GM21528 (cell line): ENCODE measurements around the gene TGFBR2.
A peak's percentile ranks its signal among the peaks of the same experiment; 100 is the strongest.
"Not testable (repeated sequence)": the region's sequence is repeated elsewhere in the genome, so short reads cannot be mapped to it uniquely, and the experiment has no call there.

ENCODE experiments used
- ATAC-seq: cut with Tn5 transposase; IDR thresholded peaks from one replicate; pipeline ENCODE4 v1.9.1; 2021; ENCODE audit warnings: mild to moderate bottlenecking, moderate library complexity; ENCODE audit not compliant: unreplicated experiment, low FRiP score

TGFBR2 gene

DNA sequence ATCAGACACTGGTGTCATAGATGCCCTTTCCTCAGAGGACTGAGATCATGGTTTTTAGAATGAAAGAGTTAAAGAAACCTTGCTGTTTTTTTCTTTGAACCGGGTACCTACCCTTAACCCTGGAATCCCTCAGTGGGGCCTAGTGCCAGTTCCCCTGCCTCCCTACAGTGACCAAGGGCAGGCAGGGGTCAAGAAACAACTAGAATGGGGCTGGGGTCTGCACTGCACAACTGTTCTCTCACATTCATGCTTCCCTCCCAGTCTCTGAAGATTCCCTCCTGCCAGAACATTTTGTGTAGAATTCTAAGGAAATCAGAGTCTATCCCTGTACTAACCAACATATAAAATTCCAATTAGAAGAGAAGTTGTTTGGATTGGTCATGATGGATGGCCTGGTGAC, 47.9 kb downstream of the TGFBR2 start:
- ATAC-seq = no peak

DNA sequence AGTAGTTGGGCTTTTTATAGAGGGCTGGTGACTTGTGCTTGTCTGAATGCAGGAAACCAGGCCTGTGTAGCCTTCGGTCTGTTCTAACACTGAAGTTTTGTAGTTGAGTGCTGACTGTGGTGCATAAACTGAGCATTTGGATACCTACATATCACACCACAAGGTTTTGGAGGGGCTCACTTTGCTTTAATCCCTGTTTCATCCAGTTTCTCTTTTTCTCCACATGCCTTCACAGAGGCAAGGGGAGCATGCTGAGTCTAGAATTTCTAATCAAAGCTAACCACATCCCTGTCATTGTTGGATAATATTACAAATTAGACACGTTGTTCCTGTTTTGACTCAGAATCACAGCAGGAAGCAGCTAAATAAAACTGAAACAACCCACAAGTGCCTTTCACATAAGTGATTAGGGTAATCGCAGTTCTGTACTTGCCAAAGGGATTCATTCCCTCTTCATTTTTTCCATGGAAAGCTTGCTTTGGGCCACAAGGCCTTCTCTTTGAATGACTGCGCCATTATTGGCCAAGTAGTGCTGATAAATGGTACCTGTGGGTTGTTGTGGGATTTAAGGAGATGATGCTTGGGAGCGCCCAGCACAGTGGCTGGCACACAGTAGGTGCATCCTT, 48.9 kb downstream of the TGFBR2 start:
- ATAC-seq = peak; percentile 32

DNA sequence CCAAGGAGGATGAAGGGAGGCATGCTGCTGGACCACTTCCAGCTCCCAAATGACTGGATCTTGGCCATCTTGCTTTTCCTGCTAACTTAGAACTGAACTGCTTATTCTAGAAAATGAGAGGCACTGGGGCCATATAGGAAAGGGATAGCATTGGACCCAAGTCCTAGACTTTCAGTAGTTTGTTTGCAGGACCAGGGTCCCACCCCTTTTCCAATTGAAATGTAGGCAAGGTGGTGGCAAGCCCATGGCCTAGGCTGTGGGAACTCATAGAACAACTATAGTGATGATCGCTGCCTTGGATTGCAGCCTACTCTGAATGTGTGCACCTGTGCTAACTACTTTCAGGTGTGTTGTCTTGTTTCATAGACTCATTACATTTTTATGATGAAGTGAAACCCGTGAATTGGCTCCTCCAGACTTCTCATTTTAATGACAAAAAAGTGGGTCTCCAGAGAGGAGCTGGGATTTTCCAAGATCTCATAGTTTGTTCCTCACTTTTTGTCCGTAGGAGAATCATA, 50.3 kb downstream of the TGFBR2 start:
- no peak for ATAC-seq

DNA sequence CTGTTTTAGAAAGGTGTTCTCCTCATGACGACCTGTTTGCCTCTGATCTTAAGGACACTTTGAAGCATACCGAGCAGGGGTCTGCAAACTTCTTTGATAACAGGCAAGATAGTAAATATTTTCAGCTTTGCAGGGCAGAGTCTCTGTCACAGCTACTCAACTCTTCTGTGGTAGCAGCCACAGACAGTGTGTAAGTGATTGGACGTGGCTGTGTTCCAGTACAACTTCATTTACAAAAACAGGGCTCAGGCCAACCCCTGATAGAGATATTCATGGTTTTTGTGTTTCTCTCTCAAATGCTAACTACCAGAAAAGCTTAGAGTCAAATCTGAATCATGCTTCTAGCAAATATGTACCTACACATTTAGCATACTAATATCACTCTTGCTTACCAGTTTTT, 51.5 kb downstream of the TGFBR2 start:
- ATAC-seq = peak; percentile 26

DNA sequence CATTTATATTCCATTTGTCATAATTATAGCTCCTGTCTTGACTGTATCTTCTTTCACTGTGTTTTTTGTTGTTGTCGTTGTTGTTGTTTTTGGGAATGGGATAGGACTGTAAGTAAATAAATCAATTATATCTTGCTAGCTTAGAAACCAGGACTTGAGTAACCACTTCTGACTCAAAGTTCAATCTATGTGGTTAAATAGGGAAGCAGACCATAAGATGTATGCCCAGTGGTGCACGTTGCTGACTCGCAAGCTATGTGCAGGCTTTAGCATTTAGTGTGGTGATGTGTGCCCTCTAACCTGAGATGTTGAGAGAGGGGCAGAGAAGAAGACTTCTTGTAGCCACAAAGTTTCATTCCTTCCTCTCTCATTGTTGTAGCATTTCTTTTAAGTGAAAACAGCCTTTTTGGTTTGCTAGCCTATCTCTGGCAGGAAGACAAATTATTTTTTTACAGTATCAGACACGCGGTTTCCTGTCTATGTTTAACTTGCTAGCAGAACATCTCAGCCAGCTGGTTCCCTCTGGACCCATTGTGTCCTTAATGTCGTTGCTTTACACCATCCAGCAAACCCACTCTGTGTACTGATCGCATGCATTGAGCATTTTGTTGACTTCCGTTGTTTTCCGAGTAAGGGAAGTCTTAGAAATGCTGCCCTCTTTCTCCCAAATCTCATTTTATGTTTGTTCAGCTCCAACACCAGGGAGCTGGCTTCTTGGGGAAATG, 52.1 kb downstream of the TGFBR2 start:
- peak; percentile 92 for ATAC-seq

DNA sequence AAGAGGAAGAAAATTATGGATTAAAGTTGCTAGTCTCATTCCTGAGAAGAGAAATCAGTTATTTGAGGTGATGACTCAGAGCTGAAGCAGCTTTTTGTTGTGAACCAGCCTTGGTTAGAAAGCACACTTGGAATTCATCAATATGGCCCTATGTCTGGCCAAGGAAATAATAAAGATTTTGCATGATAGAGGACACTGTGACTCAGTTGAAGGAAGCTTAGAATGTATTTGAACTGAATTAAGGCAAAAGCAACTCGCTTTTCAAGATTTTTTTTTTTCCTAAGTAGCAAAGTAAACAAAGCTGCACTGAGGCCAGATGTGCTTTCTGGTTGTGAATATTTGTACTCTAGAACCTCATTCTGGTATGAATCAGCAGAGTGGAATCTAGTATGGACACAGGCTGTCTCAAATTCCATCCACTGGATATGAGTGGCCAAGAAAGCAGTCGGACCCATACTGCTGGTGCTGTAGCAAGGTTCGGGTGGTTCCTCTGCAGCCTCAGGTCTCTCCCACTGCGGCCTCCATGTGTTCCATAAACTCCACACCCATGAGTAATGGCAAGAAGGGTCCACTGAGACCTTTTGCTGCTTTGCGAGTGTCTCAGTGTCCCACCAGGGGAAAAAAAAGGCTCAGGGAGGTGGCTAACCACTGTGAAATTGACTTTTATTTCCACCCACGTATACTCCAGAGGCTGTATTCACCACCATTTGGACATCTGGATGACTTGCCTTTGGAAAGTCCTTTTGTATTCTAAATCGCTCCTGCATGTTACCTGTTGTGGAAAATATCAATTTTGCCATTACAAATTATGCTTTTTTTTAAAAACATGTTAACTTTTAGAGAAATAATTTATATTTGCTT, 53.1 kb downstream of the TGFBR2 start:
- no peak for ATAC-seq

DNA sequence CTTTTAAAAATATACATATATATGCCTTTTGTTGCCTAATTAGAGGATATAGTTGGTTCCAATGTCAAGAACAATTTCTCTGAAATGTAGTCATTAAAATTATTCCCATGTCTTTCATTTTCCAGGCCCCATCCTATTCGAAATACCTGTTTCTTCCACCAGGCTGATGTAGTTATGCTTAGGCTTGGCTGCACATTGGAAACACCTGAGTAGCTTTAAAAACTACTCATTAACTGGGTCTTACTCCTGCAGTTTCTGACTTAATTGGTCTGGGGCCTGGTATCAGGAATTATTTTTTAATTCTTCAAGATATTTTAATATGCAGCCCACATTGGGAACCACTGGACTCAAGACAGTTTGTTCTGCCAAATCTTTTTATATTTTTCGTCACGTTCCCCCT, 53.7 kb downstream of the TGFBR2 start:
- no peak for ATAC-seq

DNA sequence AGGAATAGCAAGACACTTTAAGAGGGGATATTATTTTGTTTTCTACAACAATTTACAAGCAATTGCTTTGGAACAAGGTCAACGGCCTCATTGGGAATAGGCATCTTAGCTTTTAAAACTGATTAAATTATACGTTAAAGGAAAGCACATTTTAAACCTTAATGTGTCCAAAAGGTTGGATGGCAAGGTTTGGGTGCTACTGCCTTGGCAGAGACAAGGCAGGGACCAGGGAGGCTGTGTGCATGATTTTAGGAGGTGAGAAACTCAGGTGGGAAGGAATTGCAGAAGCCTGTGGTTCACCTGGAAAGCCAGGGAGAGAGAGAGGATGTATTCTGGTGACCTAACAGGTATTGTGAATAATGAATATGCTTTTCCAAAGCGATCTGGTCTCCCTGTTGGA, 54.3 kb downstream of the TGFBR2 start:
- ATAC-seq = no peak

DNA sequence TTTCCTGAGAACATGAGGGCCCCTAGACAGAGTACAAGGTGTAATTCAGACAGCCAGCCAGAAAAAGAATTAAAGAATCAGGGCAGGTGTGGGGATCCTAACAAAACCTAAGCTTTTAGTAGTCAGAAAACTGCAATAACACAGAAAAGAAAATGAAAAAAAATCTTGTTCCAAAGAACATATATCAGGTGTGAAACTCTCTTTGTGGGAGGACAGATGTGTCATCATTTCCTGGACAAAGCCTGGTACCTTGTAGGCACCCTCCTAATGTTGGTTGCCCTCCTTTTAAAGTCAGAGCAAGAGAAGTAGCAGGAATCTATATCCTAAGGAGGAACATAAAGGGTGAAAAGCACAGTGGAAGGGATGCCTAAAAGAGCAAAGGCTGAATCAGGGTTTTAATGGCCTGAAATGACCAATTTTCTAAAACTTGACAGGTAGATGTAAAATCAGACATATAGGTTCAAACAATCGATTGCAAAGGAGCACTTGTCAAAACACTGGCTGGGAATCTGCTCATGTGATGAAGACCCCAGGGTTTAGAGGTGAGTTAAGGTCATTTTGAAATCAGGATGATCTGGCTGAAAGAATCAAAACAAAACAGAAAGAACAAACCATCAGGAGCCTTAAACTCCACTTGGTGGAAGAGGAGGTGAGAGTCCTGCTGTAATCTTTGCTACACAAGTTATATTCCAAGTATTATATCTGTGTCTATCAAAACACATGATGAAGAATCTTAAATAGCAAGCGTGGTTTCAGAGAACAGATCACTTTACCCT, 54.9 kb downstream of the TGFBR2 start:
- no peak for ATAC-seq

DNA sequence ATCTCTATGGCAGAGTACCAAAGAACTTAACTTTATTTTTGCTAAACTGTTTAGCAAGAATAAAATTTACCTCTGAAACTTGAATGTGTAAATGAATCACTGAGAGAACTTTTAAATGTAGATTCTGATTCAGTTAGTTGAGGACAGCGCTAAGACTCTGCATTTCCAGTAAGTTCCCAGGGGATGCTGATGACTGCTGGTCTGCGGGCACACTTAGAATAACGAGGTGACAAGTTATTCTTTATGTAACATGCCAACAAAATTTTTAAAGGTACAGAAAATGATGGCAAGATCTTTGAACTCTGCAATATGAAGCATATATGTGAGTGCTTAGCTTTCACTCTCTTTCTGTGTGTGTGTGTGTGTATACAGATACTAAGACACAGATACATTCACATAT, 56.4 kb downstream of the TGFBR2 start:
- no peak for ATAC-seq

DNA sequence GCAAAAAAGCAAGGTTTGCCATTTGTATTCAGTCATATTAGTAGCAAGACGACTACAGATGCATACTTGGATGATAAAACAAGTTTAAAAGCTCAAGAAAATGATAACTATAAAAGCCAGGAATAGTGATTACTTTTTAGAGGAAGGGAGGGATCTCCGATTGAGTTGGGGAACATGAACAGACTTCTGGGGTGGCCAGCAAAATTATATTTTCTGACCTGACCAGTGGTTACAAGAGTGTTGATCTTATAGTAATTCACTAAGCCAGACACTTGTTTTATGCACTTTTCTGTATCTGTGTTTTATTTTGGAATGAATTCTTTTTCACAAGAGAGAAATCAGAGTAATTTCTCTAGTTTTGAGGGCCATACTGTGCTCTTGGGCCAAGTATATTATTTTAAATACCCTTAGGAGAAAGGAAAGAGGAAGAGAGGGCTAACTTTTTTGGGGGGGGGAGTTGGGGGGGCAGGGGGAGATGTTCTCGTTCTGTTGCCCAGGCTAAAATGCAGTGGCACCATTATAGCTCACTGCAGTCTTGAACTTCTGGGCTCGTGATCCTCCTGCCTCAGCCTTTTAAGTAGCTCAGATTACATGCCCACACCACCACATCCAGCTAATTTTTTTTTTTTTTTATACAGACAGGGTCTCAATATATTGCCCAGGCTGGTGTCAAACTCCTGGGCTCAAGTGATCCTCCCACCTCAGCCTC, 57.3 kb downstream of the TGFBR2 start:
- no peak for ATAC-seq

DNA sequence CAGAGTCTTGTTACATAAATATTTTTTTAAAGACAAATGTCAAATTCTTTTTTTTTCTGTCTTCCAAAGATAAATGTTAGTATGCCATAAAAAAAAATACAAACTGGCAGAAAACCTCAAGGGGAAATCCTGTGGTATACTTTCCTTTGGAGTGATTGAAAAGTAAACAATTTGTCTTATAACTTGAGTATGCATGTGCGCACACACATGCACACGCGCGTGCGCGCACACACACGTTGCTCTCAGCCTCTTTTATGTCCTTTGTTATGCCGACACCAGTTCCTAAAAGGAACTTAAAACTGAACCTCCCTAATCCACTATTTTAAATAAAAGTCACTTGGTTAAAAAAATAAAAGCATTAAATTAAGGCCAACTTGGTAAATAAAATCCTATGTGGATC, 58.1 kb downstream of the TGFBR2 start:
- no peak for ATAC-seq

DNA sequence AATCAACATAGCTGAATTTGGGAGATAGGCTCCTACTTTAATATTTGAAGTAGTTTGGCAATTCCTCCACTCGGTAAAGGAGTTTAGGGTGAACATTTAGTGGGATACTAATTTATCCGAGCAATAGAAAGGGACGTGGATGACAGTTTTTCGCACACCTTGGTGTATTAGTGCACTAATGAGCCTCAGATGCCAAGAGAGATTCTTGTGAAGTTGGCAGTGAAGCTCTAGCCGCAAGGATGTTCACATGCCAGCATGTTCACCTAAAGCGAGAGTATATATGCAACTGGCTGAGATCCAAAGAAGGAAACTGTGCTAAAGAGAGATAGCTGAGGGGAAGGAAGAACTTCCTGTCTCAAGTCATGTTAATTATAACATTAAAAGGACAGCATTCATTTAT, 58.5 kb downstream of the TGFBR2 start:
- ATAC-seq = no peak

DNA sequence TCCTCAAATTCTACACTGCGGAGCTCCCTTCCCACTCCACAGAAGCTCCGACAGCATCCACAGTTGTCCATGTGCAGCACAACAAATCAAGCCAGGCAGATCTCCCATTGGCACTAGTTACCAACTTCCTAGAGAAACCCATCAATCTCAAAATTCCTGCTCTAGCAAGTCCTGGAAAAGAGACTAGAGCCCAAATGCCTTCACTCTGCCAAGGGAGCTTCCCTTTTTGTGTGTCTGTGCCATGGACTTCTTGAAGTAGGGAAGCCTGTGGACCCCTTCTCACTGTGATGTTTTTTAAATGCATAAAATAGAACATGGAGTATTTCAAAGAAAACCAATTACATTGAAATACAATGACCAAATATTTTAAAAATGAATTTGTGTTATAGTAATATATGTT, 59.1 kb downstream of the TGFBR2 start:
- no peak for ATAC-seq

DNA sequence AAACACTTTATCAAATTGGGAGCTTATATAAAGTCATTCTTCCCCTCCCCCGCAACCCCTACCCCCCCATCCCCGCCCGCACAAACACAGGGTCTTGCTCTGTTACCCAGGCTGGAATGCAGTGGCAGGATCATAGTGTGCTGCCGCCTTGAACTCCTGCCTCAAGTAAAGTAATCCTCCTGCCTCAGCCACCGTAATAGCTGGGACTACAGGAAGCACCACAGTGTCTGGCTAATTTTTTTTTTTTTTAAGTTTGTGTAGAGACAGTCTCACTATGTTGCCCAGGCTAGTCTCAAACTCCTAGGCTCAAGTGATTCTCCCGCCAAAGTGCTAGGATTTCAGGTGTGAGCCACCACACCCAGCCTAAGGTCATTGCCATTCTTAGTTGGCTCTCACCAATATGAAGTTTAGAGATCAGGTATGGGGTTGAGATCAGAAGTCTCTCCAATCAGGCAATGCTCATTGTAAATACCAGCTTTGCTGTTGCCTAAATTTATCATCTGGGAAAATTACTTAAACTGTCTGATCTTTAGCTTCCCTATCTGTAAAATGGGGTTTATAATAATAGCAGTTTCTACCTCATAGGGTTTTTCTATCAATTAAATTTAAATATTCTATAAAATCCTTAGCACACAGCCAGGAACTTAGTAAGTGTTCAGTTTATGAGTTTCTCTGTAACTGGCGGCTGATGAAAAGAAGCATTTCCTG, 60.3 kb downstream of the TGFBR2 start:
- no peak for ATAC-seq

DNA sequence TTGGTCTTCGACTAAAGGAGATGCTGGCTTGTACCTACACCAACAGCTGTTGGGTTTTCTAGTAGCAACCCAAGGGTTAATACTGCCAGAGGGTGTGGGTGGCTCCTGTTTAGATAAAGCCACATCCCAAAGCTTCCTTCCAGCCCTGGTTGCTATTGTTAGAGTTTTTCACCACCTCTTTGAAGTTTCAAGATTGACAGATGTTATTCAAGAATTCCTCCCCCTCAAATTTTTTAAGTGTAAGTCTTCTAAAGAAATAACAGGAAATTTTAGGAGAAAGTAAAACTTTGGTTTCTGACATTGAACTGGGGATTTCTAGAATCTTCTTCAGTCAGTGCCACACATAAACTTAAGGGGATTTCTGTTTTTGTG, 60.9 kb downstream of the TGFBR2 start:
- ATAC-seq = no peak

DNA sequence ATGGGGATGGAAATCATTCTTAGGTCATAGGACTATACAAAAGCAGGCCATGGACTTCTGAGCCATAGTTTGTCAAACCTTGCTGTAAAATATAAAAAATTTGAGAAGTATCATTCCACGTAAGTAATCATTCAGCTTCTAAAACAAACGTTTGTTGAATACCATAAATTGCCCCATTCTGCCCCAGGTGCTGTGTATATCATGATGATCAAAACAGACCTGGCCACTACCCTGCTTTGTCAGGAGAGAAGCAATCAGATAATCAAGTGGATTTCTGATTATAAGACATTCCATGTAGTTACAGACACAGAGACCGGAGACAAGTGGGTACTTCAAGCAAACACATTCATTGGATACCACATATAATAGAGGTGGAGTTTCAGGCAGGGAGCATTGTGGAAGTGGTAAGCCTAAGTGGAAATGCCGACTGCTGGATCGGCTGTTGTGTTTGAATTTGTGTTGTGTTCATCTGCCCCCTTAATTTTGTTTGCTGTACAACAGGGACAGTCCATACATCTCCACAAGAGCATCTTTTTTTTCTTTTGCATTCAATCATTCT, 61.7 kb downstream of the TGFBR2 start:
- no peak for ATAC-seq

DNA sequence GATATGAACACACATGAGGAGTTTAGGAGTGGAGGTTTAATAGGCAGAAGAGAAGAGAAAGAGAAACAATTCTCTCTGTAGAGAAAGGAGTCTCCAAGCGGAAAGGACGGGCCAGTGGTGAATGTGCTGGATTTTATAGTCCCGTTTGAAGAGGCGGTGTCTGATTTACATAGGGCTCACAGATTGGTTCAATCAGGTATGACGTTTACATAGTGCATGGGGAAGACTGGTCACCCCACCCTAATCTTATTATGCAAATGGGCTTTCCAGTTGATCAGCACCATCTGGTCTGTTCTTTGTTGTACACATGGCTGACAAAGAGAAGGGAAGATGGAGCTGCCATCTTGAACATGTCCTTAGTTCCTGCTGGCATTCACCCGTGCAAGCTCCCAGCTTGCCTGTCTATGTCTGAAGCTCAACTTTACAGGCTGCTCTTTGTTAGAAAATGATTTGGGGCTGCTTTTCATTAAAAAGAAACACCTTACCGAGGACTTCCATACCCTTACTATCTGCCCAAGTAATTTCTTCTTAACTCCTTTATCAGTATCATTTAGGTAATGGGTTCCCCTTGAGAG, 63.0 kb downstream of the TGFBR2 start:
- not testable (repeated sequence) for ATAC-seq

DNA sequence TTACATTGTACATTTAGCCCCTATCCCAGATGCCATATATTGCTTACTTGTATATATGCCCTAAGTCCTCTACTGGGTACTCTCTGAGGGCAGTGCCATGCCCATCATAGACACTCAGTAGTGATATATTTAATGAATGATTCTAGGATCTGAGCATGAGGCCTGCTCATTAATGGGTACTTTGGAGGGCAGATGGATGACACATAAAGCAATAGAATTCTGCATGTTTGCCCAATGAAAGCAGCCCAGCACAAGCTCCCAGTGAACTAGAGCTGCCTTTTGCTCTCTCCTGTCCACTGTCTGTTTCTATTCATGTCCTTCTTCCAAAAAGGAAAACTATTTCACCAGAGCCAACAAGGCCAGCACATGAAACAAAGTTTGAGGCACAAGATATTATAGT, 63.9 kb downstream of the TGFBR2 start:
- ATAC-seq = no peak
